PC-3 (cell line): ENCODE data around the gene GNAI2. TPM values are rescaled to one million over a fixed set of nuclear protein-coding genes. Genes with fewer than 3 reads are reported as not detected.
A peak's percentile ranks its signal among the peaks of the same experiment; 100 is the strongest.
"Not testable (repeated sequence)": the region's sequence is repeated elsewhere in the genome, so short reads cannot be mapped to it uniquely, and the experiment has no call there.

Source experiments
- ATAC-seq: fragments of 200-7000 bp; cut with Tn5 transposase; 2 replicates; pipeline ENCODE4 v1.9.1; 2020; ENCODE audit warnings: mild to moderate bottlenecking, moderate library complexity
- BruUV-seq: library from RNA; stranded (reverse); fragments of 400-500 nt; replicated peaks from 2 replicates; lab custom pipeline; 2021; lab: Mats Ljungman, UMichigan
- CTCF ChIA-PET: fragments of 300-600 bp; sonication (Branson Sonifier 250); formaldehyde crosslinking; loops from one replicate; lab custom pipeline; 2022; ENCODE audit warnings: antibody characterized with exemption; lab: Charles Lee
- POLR2A ChIA-PET: fragments of 300-600 bp; sonication (Branson Sonifier 250); formaldehyde crosslinking; loops from one replicate; lab custom pipeline; 2022; ENCODE audit warnings: antibody characterized with exemption; ENCODE audit not compliant: unreplicated experiment; lab: Charles Lee
- DNase-seq: peaks from one replicate; pipeline ENCODE4 v3.0.0-alpha.2; 2015
- H2AFZ ChIP-seq: fragments of 300-600 bp; sonication (generic); 2 replicates; pipeline ENCODE4 v1.6.0; 2016; ENCODE audit warnings: antibody characterized with exemption, low read length
- H3F3A ChIP-seq: fragments of 300-600 bp; sonication (generic); one replicate; pipeline ENCODE4 v1.6.0; 2017; ENCODE audit warnings: antibody characterized with exemption, low read length, control low read depth, mild to moderate bottlenecking; ENCODE audit not compliant: unreplicated experiment
- H3K27ac ChIP-seq: fragments of 300-600 bp; sonication (generic); 2 replicates; pipeline ENCODE4 v1.5.1; 2016; ENCODE audit warnings: mild to moderate bottlenecking, low read length
- H3K27me3 ChIP-seq: fragments of 300-600 bp; sonication (generic); 2 replicates; pipeline ENCODE4 v1.6.1; 2016; ENCODE audit warnings: low read length, mixed read lengths
- H3K36me3 ChIP-seq: fragments of 300-600 bp; sonication (generic); 2 replicates; pipeline ENCODE4 v1.6.1; 2016; ENCODE audit warnings: low read depth, mixed run types, low read length, mixed read lengths
- H3K4me1 ChIP-seq: fragments of 300-600 bp; sonication (generic); 2 replicates; pipeline ENCODE4 v1.5.1; 2016; ENCODE audit warnings: low read length; ENCODE audit not compliant: insufficient read depth
- H3K4me2 ChIP-seq: fragments of 300-600 bp; sonication (generic); 2 replicates; pipeline ENCODE4 v1.6.0; 2016; ENCODE audit warnings: low read length
- H3K4me3 ChIP-seq: fragments of 300-600 bp; sonication (generic); 2 replicates; pipeline ENCODE4 v1.5.1; 2016; ENCODE audit warnings: mild to moderate bottlenecking, low read length, mixed read lengths
- H3K79me2 ChIP-seq: fragments of 300-600 bp; sonication (generic); 2 replicates; pipeline ENCODE4 v1.6.1; 2017; ENCODE audit warnings: low read length, mixed read lengths
- H3K9ac ChIP-seq: fragments of 300-600 bp; sonication (generic); 2 replicates; pipeline ENCODE4 v1.6.0; 2016; ENCODE audit warnings: mild to moderate bottlenecking, low read length
- H3K9me2 ChIP-seq: fragments of 300-600 bp; sonication (generic); replicated peaks from 2 replicates; pipeline ENCODE4 v1.6.1; 2016; ENCODE audit warnings: mixed run types, low read length, mixed read lengths
- H3K9me3 ChIP-seq: fragments of 300-600 bp; sonication (generic); 2 replicates; pipeline ENCODE4 v1.6.1; 2016; ENCODE audit warnings: low read length, mixed read lengths
- H4K20me1 ChIP-seq: fragments of 300-600 bp; sonication (generic); 2 replicates; pipeline ENCODE4 v1.6.1; 2016; ENCODE audit warnings: low read length, mixed read lengths
- EZH2 ChIP-seq: fragments of 300-600 bp; sonication (generic); IDR thresholded peaks from one replicate; pipeline ENCODE4 v1.6.1; 2017; ENCODE audit warnings: antibody characterized with exemption, mild to moderate bottlenecking, low read length; ENCODE audit not compliant: unreplicated experiment
- EZH2phosphoT487 ChIP-seq: fragments of 300-600 bp; sonication (generic); IDR thresholded peaks from 2 replicates; pipeline ENCODE4 v1.6.1; 2018; ENCODE audit warnings: mild to moderate bottlenecking, antibody characterized with exemption, low read length, borderline replicate concordance
- intact Hi-C: fragments of 100-400 bp; cut with micrococcal nuclease; formaldehyde crosslinking; loops from 2 replicates; pipeline ENCODE4 v1.9.0; 2023
- total RNA-seq: library from RNA; depleted of rRNA; stranded (reverse); fragments of >200 nt; gene quantifications from 2 replicates; pipeline ENCODE4 v1.2.3, GENCODE V29; 2014
- TF ChIP-seq, protein P1 (sequence below): fragments of 300-600 bp; sonication (generic); conservative IDR thresholded peaks from 2 replicates; pipeline ENCODE4 v1.5.1; 2017; ENCODE audit warnings: antibody characterized with exemption, low read depth, mild to moderate bottlenecking, low read length

The GNAI2 gene
- total RNA-seq, 1 experiment from 2014 or later: 221 TPM

GRCh38 chr3:50271314-50271936 is 35.4 kb downstream of the GNAI2 start:
- TF ChIP-seq, protein P1, sequence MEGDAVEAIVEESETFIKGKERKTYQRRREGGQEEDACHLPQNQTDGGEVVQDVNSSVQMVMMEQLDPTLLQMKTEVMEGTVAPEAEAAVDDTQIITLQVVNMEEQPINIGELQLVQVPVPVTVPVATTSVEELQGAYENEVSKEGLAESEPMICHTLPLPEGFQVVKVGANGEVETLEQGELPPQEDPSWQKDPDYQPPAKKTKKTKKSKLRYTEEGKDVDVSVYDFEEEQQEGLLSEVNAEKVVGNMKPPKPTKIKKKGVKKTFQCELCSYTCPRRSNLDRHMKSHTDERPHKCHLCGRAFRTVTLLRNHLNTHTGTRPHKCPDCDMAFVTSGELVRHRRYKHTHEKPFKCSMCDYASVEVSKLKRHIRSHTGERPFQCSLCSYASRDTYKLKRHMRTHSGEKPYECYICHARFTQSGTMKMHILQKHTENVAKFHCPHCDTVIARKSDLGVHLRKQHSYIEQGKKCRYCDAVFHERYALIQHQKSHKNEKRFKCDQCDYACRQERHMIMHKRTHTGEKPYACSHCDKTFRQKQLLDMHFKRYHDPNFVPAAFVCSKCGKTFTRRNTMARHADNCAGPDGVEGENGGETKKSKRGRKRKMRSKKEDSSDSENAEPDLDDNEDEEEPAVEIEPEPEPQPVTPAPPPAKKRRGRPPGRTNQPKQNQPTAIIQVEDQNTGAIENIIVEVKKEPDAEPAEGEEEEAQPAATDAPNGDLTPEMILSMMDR: no peak
- no peak for TF ChIP-seq EZH2
- TF ChIP-seq EZH2phosphoT487: no peak
- DNase-seq (no peak), ATAC-seq (no peak)
- no peak overlapping the region for H3K27ac ChIP-seq
- ChIA-PET CTCF (interaction anchor here (0.6 kb wide), 1 partner anchor 65 kb away, joined by 3 read pairs; no protein-coding TSS in a partner anchor), POLR2A (no interaction called here)
- H3K4me2 ChIP-seq: no peak overlapping the region
- H3K79me2 ChIP-seq: 0 out of 2 replicates have a peak, but pooled peaks cover 3% of the 10 kb centered on the region
- peaks cover 45% of the 10 kb centered on the region for H3K4me1 ChIP-seq
- H3K9me3 ChIP-seq: no peaks in the 10 kb centered on the region
- H3K9ac ChIP-seq: no peak overlapping the region
- no TSS peak for BruUV-seq
- H3K36me3 ChIP-seq: no peaks in the 10 kb centered on the region
- H4K20me1 ChIP-seq: no peaks in the 10 kb centered on the region
- intact Hi-C loops: no loop called here
- H3F3A ChIP-seq: no peaks in the 10 kb centered on the region
- no peak overlapping the region for H3K4me3 ChIP-seq
- H2AFZ ChIP-seq: no peak overlapping the region
- H3K27me3 ChIP-seq: no peaks in the 10 kb centered on the region
- no peaks in the 10 kb centered on the region for H3K9me2 ChIP-seq

GRCh38 chr3:50272538-50272910 is 36.5 kb downstream of the GNAI2 start:
- H3K27me3 ChIP-seq, H3K4me3 ChIP-seq, H3F3A ChIP-seq, H3K9ac ChIP-seq, H3K79me2 ChIP-seq, H3K36me3 ChIP-seq, CTCF ChIA-PET, intact Hi-C loops, H3K9me2 ChIP-seq, ATAC-seq, H2AFZ ChIP-seq, H3K27ac ChIP-seq, H3K9me3 ChIP-seq, POLR2A ChIA-PET, DNase-seq, BruUV-seq, H4K20me1 ChIP-seq: not testable (repeated sequence)
- peak overlapping the region; percentile 86 for H3K4me2 ChIP-seq
- peaks cover 40% of the 10 kb centered on the region for H3K4me1 ChIP-seq

- Histone ChIP-seq H4K20me1 (no peaks in the 10 kb centered on the region), H3K4me2 (peak overlapping the region; percentile 86), H3K9me2 (no peaks in the 10 kb centered on the region), H3K27me3 (no peaks in the 10 kb centered on the region), H3K79me2 (0 out of 2 replicates have a peak, but pooled peaks cover 3% of the 10 kb centered on the region), H3K27ac (no peak overlapping the region), H3F3A (no peaks in the 10 kb centered on the region), H3K9me3 (no peaks in the 10 kb centered on the region), H3K9ac (no peak overlapping the region), H3K4me1 (peaks cover 38% of the 10 kb centered on the region), H3K36me3 (no peaks in the 10 kb centered on the region), H2AFZ (peak overlapping the region; percentile 61), H3K4me3 (peak overlapping the region; percentile 59)
- no TSS peak for BruUV-seq
- CTCF ChIA-PET: no interaction called here
- TF ChIP-seq EZH2phosphoT487 (no peak), EZH2 (no peak)
- TF ChIP-seq, protein P1: peak; percentile 96
- intact Hi-C loops: loop anchor here (1.0 kb wide), 3 partner anchors 13 to 81 kb away; no protein-coding TSS in a partner anchor
- POLR2A ChIA-PET: no interaction called here
- DNase-seq (peak; percentile 92), ATAC-seq (peak; percentile 42)
Observed at GRCh38 chr3:50272911-50273688, 37.1 kb downstream of the GNAI2 start.
